Lower leg skin (tissue), 4 donors: ENCODE measurements around the gene NUDT10. TPM values are rescaled to one million over a fixed set of nuclear protein-coding genes. Genes with fewer than 3 reads are reported as not detected.
"Not testable (repeated sequence)": the region's sequence is repeated elsewhere in the genome, so short reads cannot be mapped to it uniquely, and the experiment has no call there.

Experiments used
- DNase-seq, 2 donors: peaks; one replicate each; pipeline ENCODE4 v3.0.0-alpha.2; 2019; ENCODE audit warnings: low spot score in 2 of 2
- H3K4me3 ChIP-seq: fragments of 200-600 bp; sonication (generic); 2 replicates; pipeline ENCODE4 v1.5.1; 2017; ENCODE audit warnings: mild to moderate bottlenecking, low read depth; ENCODE audit not compliant: poor library complexity, severe bottlenecking
- CTCF ChIP-seq, 3 donors: fragments of 450-650 bp; IDR thresholded peaks; one replicate each; pipeline ENCODE4 v1.5.1; 2016; ENCODE audit warnings: antibody characterized with exemption in 3 of 3, mild to moderate bottlenecking in 3 of 3, moderate library complexity in 2 of 3
- POLR2A ChIP-seq, 2 donors: fragments of 450-650 bp; IDR thresholded peaks; one replicate each; pipeline ENCODE4 v1.6.1; 2016 to 2017; ENCODE audit warnings: antibody characterized with exemption in 2 of 2, mild to moderate bottlenecking in 1 of 2, moderate library complexity in 1 of 2
- WGBS, 2 donors: methylation state at CpG; one replicate each; pipeline ENCODE4 v1.1.5; 2018; 5-methylcytosine and 5-hydroxymethylcytosine counted together
- intact Hi-C: fragments of 100-400 bp; cut with DNase I; formaldehyde crosslinking; loops from one replicate; pipeline ENCODE4 v1.15.0; 2023; ENCODE audit warnings: low total_unique reads
- total RNA-seq, 4 donors: library from RNA; depleted of rRNA; stranded (reverse); fragments of >200 nt; gene quantifications; one replicate each; pipeline ENCODE4 v1.1.0, GENCODE V29; 2016

Gene NUDT10
- total RNA-seq = 1 to 10 TPM in 3 of 4 donors, under 1 TPM in 1; 0.42 to 1.8 (median 1.2) TPM

GRCh38 chrX:51332188-51332942 lies at the start of gene NUDT10:
Gene NUDT10, plus strand, starts transcription at chrX:51332822. Its CDS starts 144 bp downstream, at chrX:51332966.
- peak in 1 of 2 donors; percentile 11 for DNase-seq
- WGBS, 2 donors = 0 to 37% methylated on average over 2 to 64 of the region's 68 CpGs
- intact Hi-C loops = no loop called here
- TF ChIP-seq CTCF (IDR thresholded peaks at IDR 0.05) = no peak
- TF ChIP-seq POLR2A (IDR thresholded peaks at IDR 0.05) = no peak
- peak within 1 kb of the TSS; percentile 17 for H3K4me3 ChIP-seq

- no peak for DNase-seq
- H3K4me3 ChIP-seq = no peak overlapping the region
- TF ChIP-seq CTCF (IDR thresholded peaks at IDR 0.05) (no peak), POLR2A (IDR thresholded peaks at IDR 0.05) (no peak)
- 33 to 56% methylated on average over 3 of the region's 3 CpGs for WGBS, 2 donors
- intact Hi-C loops = no loop called here
Measured at GRCh38 chrX:51292421-51292820, 40.2 kb upstream of the NUDT10 start.

- TF ChIP-seq POLR2A (IDR thresholded peaks at IDR 0.05) (no peak), CTCF (IDR thresholded peaks at IDR 0.05) (no peak)
- 81 to 84% methylated on average over 2 of the region's 2 CpGs for WGBS, 2 donors
- no peak overlapping the region for H3K4me3 ChIP-seq
- DNase-seq = no peak
- intact Hi-C loops = no loop called here
Measured at GRCh38 chrX:51296138-51296537, 36.5 kb upstream of the NUDT10 start.

- no peak for DNase-seq
- no peak for TF ChIP-seq POLR2A (IDR thresholded peaks at IDR 0.05)
- no peak for TF ChIP-seq CTCF (IDR thresholded peaks at IDR 0.05)
- no peak overlapping the region for H3K4me3 ChIP-seq
- intact Hi-C loops = no loop called here
- 82 to 90% methylated on average over 1 of the region's 1 CpG for WGBS, 2 donors
Measured at GRCh38 chrX:51316271-51316670, 16.4 kb upstream of the NUDT10 start.

GRCh38 chrX:51332943-51333785 lies 542 bp downstream of the NUDT10 start:
- DNase-seq, intact Hi-C loops: not testable (repeated sequence)
- peak overlapping the region; percentile 17 for H3K4me3 ChIP-seq
- WGBS, 2 donors = 19 to 38% methylated on average over 13 to 39 of the region's 56 CpGs

GRCh38 chrX:51334276-51334675 lies 1.7 kb downstream of the NUDT10 start:
- H3K4me3 ChIP-seq = no peak overlapping the region
- TF ChIP-seq CTCF (IDR thresholded peaks at IDR 0.05) (no peak), POLR2A (IDR thresholded peaks at IDR 0.05) (no peak)
- DNase-seq = no peak
- WGBS, 2 donors = 69 to 84% methylated on average over 4 of the region's 4 CpGs
- intact Hi-C loops = no loop called here
